Esophagus squamous epithelium (tissue), 4 donors: ENCODE measurements around the gene PHIP.

Experiments
- POLR2A ChIP-seq, 4 donors: fragments of 450-650 bp; IDR thresholded peaks; one replicate each; pipeline ENCODE4 v1.6.1; 2017; ENCODE audit warnings: antibody characterized with exemption in 4 of 4, mild to moderate bottlenecking in 4 of 4, moderate library complexity in 3 of 4
- TF ChIP-seq, protein P1 (sequence below), 6 experiments: fragments of 450-650 bp in 4 of 6; fragments of 200-600 bp in 2 of 6; sonication (generic) in 2 of 6; IDR thresholded peaks; one replicate each; pipeline ENCODE4 v1.5.1; 2016 to 2019; ENCODE audit warnings: antibody characterized with exemption in 6 of 6, mild to moderate bottlenecking in 4 of 6, moderate library complexity in 4 of 6

DNA sequence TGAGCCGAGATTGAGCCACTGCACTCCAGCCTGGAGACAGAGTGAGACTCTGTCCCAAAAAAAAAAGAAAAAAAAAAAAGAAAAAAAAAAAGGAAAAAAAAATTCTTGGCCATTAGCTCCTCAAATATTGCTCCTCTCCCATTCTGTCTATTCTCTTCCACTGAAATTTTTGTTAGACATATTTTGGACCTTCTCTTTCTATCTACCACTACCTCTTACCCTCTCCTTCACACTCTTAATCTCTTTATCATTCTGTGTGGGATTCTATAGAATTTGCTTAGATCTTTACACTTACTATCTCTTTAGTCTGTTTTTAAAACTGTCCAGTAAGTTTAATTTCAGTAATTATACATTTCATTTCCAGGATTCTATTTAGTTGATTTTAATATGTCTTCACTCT lies 125.7 kb downstream of the PHIP start:
- TF ChIP-seq, protein P1, sequence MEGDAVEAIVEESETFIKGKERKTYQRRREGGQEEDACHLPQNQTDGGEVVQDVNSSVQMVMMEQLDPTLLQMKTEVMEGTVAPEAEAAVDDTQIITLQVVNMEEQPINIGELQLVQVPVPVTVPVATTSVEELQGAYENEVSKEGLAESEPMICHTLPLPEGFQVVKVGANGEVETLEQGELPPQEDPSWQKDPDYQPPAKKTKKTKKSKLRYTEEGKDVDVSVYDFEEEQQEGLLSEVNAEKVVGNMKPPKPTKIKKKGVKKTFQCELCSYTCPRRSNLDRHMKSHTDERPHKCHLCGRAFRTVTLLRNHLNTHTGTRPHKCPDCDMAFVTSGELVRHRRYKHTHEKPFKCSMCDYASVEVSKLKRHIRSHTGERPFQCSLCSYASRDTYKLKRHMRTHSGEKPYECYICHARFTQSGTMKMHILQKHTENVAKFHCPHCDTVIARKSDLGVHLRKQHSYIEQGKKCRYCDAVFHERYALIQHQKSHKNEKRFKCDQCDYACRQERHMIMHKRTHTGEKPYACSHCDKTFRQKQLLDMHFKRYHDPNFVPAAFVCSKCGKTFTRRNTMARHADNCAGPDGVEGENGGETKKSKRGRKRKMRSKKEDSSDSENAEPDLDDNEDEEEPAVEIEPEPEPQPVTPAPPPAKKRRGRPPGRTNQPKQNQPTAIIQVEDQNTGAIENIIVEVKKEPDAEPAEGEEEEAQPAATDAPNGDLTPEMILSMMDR (IDR thresholded peaks at IDR 0.05) = no peak
- TF ChIP-seq POLR2A (IDR thresholded peaks at IDR 0.05) = no peak
